ENCODE measurements around the gene DENND4B.

- TF ChIP-seq CTCF (IDR thresholded peaks at IDR 0.05): no peak
- no peak for TF ChIP-seq EZH2 (IDR thresholded peaks at IDR 0.05)
Observed at GRCh38 chr1:153929426-153929825, 17.1 kb downstream of the DENND4B start.
